Measurements from ENCODE around the gene EML6. TPM values are rescaled to one million over a fixed set of nuclear protein-coding genes. Genes with fewer than 3 reads are reported as not detected.

EML6 gene
- total RNA-seq, 6 donors from 2014 or later, result 1.5 to 7.3 (median 4.0) TPM

DNA sequence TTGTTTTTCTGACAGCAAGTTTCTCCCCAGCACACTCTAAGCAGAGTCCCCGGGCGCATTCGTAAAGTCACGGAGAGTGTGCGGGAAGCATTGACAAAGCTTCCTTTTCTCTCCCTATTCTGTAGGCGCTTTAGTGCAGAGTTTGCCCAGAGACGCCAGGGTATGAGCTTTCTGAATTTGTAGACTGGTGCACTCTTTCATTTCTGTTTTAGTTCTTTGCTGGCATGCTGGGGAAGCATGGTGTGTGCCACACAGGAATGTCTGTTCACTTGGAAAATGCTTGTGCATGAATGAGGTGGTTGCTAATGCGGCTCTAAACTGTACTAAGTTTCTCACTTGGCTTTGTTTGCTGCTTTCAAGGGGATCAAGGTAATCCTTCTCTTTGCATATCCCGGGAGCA, 224.2 kb downstream of the EML6 start:
- no peak overlapping the region for H3K27ac ChIP-seq
- no peaks in the 10 kb centered on the region for H3K27me3 ChIP-seq
- no peaks in the 10 kb centered on the region for H3K36me3 ChIP-seq
- 90 to 93% methylated on average over 9 of the region's 9 CpGs for WGBS, 2 donors
- no peaks in the 10 kb centered on the region for H3K9me3 ChIP-seq
- no peak overlapping the region for H3K4me3 ChIP-seq
- DNase-seq, result no peak
- H3K4me1 ChIP-seq, result peaks cover 5 to 13% (median 9%) of the 10 kb centered on the region in 4 donors
- TF ChIP-seq CTCF (IDR thresholded peaks at IDR 0.05) (no peak), EP300 (IDR thresholded peaks at IDR 0.05) (no peak), POLR2A (IDR thresholded peaks at IDR 0.05) (no peak), POLR2AphosphoS5 (IDR thresholded peaks at IDR 0.05) (no peak)
- no peak for ATAC-seq (ENCODE audit: low FRiP score in 2 of 2)

DNA sequence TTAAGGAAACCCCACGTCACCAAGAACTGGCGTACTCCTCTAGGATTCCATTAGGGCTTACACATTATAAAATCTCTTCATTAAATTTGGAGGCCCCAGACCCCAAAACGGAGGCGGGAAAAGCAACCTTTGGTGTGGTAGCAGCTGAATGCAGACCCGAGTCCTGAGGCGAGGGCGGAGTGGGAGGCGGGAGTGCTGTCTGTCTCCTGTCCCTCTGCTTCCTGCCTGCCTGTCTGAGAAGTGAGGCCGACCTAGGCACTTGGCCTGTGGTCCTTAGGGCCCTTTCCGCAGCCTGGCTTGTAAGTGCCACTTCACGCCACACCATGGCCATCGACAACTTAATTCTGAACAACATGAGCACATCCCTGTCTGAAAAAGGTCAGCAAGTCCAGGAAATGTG, 224.7 kb downstream of the EML6 start:
- no peaks in the 10 kb centered on the region for H3K27me3 ChIP-seq
- H3K4me3 ChIP-seq, result no peak overlapping the region
- ATAC-seq (ENCODE audit: low FRiP score in 2 of 2), result no peak
- WGBS, 2 donors, result 92 to 93% methylated on average over 11 to 12 of the region's 12 CpGs
- TF ChIP-seq POLR2AphosphoS5 (IDR thresholded peaks at IDR 0.05), result no peak
- no peak for TF ChIP-seq POLR2A (IDR thresholded peaks at IDR 0.05)
- no peak for TF ChIP-seq CTCF (IDR thresholded peaks at IDR 0.05)
- TF ChIP-seq EP300 (IDR thresholded peaks at IDR 0.05), result no peak
- peaks cover 5 to 13% (median 9%) of the 10 kb centered on the region in 4 donors for H3K4me1 ChIP-seq
- H3K27ac ChIP-seq, result no peak overlapping the region
- DNase-seq, result peak in 1 of 2 donors; percentile 10
- H3K9me3 ChIP-seq, result no peaks in the 10 kb centered on the region
- no peaks in the 10 kb centered on the region for H3K36me3 ChIP-seq

GRCh38 chr2:54949431-54949830, 226.0 kb downstream of the EML6 start:
- no peak for TF ChIP-seq EP300 (IDR thresholded peaks at IDR 0.05)
- TF ChIP-seq POLR2A (IDR thresholded peaks at IDR 0.05), result no peak
- no peak for TF ChIP-seq CTCF (IDR thresholded peaks at IDR 0.05)
- TF ChIP-seq POLR2AphosphoS5 (IDR thresholded peaks at IDR 0.05), result no peak
- WGBS, 2 donors, result 97 to 98% methylated on average over 6 of the region's 6 CpGs
- ATAC-seq (ENCODE audit: low FRiP score in 2 of 2) (no peak), DNase-seq (no peak)
- Histone ChIP-seq H3K4me1 (peaks cover 5 to 13% (median 9%) of the 10 kb centered on the region in 4 donors), H3K9me3 (no peaks in the 10 kb centered on the region), H3K36me3 (no peaks in the 10 kb centered on the region), H3K4me3 (no peak overlapping the region), H3K27me3 (no peaks in the 10 kb centered on the region), H3K27ac (no peak overlapping the region)

DNA sequence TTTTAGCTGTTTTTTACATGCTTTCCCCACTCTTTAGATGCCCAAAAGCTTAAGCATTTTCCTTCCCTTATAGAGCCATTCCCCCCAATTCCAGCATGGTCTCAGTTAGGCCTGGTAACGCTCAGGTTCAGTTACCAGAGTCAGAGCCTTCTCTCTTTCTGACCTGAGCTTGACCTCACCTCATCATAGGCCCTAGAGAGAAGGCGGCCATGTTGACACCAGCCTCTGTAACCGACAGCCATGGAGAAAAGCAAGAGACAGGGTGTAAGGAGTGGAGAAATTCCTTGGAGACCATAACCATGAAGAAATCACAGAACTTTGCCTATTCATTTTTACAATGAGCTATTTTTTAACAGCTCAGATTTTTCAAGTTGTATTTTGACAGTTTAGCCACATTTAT, 227.3 kb downstream of the EML6 start:
- no peak for ATAC-seq (ENCODE audit: low FRiP score in 2 of 2)
- H3K27ac ChIP-seq, result no peak overlapping the region
- no peak for DNase-seq
- H3K4me3 ChIP-seq, result no peak overlapping the region
- TF ChIP-seq POLR2AphosphoS5 (IDR thresholded peaks at IDR 0.05) (no peak), EP300 (IDR thresholded peaks at IDR 0.05) (no peak)
- H3K4me1 ChIP-seq, result peaks cover 6 to 14% (median 7%) of the 10 kb centered on the region in 4 donors
- WGBS, 2 donors, result 89 to 94% methylated on average over 3 of the region's 3 CpGs
- H3K36me3 ChIP-seq, result no peaks in the 10 kb centered on the region
- H3K27me3 ChIP-seq, result no peaks in the 10 kb centered on the region
- H3K9me3 ChIP-seq, result no peaks in the 10 kb centered on the region

- no peaks in the 10 kb centered on the region for H3K9me3 ChIP-seq
- ATAC-seq (ENCODE audit: low FRiP score in 2 of 2) (no peak), DNase-seq (no peak)
- no peak overlapping the region for H3K27ac ChIP-seq
- no peak overlapping the region for H3K4me3 ChIP-seq
- H3K4me1 ChIP-seq, result peaks cover 0 to 7% (median 3%) of the 10 kb centered on the region in 4 donors
- 70 to 71% methylated on average over 5 of the region's 5 CpGs for WGBS, 2 donors
- no peaks in the 10 kb centered on the region for H3K27me3 ChIP-seq
- TF ChIP-seq POLR2A (IDR thresholded peaks at IDR 0.05) (no peak), EP300 (IDR thresholded peaks at IDR 0.05) (no peak), POLR2AphosphoS5 (IDR thresholded peaks at IDR 0.05) (no peak), CTCF (IDR thresholded peaks at IDR 0.05) (no peak)
- H3K36me3 ChIP-seq, result no peaks in the 10 kb centered on the region
Observed at GRCh38 chr2:54952425-54952824, 229.0 kb downstream of the EML6 start.

Data from upper lobe of left lung (tissue), 6 donors.